GM19238 (cell line): ENCODE measurements around the gene ADGRL3.

ENCODE experiments used
- DNase-seq: peaks from one replicate; pipeline ENCODE4 v3.0.0; 2011; ENCODE audit warnings: low spot score; ENCODE audit not compliant: insufficient read length

ADGRL3 gene

DNA sequence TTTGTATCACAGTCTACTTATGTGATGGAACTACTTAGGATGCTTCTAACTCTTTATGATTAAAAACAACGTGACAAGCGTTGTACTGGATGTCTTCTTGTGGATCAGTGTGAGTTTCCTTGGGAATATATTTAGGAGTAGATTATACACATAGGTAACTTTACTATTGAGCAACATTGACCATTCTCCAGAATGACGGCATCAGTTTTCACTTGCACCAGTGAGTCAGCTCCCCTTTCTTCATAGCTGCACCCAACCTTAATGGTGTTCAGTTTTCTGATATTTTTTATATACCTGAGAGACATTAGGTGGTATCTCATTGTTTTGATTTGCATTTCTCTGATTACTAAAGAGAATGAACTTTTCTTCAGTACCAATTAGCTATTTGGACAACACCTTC lies 343.9 kb downstream of the ADGRL3 start:
- no peak for DNase-seq

DNA sequence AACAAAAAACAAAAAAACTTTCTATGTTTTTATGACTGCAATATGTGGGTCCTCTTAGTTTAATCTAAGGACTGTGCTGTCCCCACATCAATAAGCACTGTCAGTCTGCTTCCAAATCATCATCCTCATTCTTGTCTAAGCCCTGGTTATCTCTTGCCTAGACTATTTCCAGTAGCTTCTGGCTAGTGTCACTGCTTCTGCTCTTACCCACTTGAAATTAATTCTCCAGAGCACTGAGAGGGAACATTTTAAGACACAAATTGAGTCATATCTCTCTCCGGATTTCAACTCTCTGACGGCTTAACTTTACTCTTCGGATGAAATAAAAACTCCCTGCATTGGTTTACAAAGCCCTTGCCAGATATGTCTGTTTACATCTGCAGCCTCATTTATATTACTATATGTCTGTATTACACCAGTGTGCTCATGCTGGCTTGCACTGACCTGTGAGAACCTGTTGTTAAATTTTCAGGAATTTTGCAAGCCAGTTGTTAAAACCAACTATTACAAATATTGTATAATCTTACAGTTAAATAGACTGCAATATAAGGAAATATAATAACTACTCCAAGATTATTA lies 345.9 kb downstream of the ADGRL3 start:
- no peak for DNase-seq

DNA sequence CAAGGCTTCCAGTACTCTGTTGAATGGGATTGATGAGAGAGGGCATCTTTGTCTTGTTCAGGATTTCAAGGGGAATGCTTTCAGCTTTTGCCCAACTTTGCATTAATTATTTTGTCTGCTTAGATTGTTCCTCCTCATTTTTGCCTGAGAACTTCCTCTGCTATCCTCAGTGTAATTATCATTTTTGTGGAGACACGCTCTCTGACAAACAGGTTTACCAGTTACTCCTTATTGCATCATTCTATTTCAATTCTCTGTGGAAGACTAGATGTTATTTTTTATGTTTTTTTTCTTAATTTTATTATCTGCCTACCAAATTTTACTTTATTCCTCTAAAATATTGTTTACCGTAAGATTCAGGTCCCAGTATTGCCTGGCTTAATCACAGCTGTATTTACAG lies 349.2 kb downstream of the ADGRL3 start:
- no peak for DNase-seq

DNA sequence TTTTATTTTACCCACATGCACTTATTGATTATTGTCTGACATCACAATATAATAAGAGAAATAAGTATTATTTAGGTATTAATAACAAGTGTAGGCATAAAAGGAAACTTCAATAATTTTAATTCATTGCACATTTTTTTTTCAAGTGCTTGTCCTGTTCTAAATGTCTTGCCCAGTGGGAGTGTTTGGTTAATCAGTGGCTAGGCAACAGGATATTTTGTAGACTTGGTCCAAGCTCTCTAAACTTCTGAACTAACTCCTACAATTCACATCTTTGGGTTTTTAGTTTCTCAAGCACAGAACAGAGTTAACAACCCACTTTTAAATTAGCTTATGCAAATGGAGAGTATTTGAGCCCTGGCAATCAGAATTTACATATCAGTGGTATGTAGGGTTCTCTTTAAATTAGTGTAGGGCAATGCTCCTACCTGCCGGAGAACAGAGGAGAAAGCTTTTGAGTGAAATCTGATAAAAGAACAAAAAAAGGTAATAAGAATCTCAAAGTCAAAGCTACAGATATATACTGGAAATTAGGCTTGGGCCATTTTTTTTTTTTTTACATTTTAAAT lies 353.5 kb downstream of the ADGRL3 start:
- no peak for DNase-seq

DNA sequence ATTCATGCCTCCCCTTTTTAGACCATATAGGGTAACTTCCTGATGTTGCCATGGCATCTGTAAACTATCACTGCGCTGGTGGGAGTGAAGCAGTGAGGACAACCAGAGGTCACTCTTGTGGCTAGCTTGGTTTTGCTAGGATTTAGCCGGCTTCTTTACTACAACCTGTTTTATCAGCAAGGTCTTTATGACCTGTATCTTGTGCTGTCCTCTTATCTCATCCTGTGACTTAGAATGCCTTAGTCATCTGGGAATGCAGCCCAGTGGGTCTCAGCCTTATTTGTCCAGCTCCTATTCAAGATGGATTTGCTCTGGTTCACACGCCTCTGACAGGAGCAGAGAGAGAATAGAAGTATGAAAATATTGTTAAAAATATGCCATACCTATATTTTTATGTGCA lies 355.7 kb downstream of the ADGRL3 start:
- no peak for DNase-seq

DNA sequence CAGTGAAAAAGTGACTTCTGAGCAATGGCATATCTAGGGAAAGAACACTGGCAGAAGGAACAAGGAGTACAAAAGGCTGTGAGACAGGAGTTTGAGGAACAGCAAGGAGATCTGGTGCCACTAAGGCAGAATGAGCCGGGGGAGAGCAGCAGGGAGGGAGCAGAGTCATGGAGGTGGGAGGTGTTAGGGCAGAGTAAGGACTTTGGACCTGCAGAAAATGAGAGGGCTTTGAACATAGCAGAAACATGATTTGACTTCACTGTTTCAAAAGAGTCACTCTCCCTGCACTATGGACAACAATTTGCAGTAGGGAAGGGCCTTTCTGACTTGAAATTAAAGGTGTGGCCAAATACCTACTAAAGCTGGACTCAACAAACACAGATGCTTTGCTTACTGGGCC lies 356.2 kb downstream of the ADGRL3 start:
- DNase-seq: no peak

DNA sequence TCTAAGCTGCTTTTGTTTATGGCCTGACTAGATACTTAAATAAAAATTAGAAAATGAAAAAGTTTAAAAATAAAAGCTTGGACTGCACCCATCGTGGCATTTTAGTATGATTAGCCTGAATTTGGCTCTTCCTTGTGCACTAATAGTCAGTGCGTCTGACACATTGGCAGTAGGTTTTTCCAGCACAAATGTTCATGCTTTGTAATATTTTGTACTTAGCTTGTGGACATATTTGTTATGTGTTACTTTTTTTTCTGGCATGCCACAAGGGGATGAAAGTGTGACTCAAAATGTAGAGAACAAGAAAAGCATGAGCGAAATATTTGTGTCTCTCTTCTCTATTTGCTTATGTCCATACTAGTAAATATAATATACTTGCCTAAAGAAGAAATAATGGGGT lies 359.3 kb downstream of the ADGRL3 start:
- DNase-seq: no peak

DNA sequence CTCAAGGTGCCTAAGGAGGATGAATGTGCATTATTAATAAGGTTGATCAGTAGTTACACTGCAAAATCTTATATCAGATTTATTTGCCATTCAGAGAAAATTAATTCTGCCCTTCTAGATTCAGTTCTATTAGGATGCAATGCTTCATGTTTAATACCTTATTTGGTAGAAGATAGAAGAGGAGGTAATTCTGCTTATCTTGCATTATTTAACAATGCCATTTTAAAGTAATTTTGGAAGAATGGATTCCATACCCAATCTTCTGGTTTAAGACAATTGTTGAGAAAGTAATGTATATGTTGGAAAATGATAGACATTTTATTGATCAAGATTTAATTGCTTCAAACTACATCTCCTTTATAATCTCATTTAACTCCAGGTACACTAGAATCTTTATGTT lies 360.9 kb downstream of the ADGRL3 start:
- no peak for DNase-seq

DNA sequence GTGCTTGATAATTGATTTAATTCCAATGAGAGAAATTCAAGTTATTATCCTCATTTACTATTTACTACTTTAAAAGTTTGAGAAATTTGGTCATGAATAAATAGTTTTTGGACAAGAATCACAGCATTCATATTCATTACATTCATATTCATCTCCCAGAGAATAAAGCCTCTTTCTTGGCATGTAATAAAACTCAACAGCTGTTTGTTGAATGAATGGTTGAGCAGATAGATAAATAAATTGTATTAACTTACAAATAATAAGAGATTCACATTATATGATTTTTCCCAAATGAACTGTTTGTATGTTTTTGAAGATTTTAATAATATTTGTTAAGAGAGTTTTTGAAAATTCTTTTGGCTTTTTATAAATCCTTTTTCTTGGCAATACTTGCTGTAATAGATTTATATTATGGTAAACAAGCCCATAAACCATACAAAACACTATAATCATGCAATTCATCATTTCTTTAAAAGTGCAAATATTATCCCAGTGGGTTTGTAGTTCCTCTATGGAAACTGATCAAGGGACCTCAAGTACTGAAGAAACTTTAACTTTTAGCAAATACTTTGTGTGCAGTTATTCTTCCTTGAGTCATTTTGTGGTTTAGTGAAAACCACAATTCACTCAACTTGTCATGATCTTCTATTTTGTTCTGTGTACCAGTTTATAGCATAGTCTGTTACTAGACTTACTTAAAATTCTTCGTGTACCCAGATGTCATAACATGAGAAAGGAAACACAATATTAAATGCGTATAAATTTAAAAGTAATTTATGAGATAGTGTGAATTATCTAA lies 371.8 kb downstream of the ADGRL3 start:
- no peak for DNase-seq

DNA sequence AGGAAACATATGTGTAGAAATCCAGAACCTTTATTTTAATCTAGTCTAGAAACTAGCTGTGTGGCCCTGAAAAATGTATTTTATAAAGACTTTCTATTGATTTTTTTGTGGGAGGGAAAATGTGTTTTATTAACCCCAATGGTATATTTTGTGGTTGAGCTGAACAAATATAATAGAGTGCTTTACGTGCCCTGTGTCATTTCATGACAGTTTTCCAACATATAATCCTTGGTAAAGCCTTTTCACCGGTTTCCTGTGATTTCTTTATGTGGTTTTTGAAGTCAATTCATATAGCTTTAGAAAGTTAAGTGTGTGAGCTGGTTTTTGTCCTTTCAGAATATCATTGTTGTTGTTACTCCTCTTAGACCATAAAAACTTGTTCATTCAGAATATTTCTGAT lies 375.7 kb downstream of the ADGRL3 start:
- no peak for DNase-seq

DNA sequence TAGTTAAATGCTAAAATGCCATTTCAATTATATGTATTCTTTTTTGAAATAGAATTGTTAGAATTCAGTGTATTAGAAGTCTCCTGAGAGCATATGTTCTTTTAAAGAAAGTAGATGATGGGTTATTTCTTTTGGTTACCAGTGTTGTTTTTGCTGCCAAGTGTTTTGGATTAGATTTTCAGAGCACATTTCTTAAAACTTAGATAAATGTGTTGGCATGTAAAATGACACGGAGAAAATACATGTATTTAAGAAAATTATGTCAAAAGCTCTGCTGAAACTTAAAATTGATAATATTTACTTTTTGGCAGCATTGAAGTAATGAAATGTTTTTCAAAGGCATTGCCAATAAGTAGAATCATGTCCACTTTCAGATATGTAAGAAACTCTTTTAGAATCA lies 379.7 kb downstream of the ADGRL3 start:
- DNase-seq: no peak

DNA sequence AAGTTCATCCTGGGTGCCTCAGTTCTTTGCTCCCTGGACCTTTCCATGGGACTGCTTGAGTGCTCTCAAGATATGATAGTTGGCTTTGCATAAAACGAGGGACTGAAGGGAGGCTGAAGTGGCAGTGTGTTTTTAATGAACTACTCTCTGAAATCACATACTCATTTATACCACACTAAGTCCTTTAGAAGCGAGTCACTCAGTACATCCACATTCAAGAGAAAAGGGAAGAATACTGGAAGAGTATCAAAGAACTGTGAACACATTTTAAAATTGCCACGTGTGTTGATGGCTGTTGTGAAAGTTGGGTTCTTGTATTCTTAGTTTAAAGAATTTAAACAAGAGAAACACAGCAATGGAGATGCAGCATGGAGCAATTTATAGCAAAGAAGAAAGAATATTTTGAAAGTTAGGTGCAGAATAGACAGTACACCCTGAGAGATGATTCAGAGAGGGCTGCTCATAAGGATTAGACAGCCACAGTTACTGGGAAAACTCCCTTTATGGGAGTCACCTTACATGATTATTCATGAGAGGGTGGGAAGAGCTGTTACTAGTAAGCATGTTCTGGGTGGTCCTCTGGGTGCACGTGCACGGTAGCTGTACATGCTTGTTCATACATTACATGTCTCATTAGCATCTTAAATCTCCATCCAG lies 380.7 kb downstream of the ADGRL3 start:
- DNase-seq: no peak

DNA sequence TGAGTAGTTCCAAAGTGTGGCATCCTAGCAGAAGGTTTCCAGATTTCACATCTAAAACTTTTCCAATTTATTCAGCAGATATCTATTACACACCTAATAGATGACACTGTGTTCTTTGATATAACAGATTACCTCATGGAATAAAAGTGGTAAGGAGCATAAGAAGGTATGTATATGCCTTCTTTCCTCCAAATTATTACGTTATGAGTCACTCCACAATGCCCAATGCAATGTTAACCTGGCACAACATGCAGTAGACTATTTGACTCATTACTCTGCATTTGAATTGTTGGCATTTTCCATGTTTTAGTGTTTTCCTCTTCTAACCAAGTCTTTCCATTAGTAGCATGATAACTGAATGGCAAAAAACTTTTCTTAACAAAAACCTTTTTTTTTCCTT lies 383.6 kb downstream of the ADGRL3 start:
- no peak for DNase-seq

DNA sequence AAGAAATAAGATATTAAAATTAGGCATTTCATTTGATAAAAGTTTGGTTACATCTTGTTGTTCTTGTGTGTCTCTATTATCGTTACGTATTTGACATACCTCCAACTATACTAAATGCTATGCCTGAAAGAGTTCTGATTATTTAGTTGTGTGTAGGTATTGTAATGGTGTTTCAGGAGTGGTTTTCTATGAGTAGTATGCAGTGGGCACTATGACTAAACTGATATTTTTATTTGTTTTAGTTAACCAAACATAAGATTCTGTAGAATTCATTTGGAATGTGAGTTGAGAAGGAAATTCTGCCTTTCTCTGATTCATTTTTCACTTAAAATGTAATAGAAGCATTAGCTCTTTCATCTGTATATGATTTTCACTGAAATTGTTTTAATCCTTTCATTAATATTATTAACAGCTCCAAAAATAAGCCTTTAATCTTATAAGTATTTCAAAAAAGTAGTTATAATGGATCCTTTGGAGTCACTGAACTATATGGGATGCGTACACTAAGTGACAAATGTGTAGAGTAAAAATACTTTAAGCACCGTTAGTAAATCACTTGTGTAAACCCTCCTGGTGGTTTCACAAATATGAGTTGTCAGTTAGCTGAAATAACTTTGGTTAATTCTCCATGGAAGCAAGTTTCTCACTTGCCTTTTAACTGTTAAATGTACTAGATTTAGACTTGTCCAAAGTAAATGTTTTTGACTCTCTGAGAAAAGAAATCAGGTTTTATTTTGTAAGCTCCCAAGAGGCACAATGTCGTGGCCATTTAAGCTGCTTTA lies 388.7 kb downstream of the ADGRL3 start:
- no peak for DNase-seq

DNA sequence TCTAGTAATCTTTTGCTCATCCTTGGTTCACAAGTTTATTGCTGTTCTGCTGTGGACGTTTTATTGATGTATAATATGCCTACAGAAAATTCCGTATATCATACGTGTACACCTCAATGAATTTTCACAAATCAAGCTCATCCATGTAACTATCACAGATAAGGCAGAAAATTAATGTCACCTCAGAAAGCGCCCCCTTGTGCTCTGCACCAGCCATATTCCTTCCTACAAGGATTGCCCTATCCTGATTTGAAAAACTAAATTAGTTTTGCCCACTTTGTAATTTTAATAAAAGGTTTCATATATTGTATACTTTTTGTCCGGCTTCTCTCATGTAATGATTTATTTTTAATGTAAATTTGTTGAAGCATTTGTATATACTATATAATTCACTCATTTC lies 390.8 kb downstream of the ADGRL3 start:
- DNase-seq: no peak

DNA sequence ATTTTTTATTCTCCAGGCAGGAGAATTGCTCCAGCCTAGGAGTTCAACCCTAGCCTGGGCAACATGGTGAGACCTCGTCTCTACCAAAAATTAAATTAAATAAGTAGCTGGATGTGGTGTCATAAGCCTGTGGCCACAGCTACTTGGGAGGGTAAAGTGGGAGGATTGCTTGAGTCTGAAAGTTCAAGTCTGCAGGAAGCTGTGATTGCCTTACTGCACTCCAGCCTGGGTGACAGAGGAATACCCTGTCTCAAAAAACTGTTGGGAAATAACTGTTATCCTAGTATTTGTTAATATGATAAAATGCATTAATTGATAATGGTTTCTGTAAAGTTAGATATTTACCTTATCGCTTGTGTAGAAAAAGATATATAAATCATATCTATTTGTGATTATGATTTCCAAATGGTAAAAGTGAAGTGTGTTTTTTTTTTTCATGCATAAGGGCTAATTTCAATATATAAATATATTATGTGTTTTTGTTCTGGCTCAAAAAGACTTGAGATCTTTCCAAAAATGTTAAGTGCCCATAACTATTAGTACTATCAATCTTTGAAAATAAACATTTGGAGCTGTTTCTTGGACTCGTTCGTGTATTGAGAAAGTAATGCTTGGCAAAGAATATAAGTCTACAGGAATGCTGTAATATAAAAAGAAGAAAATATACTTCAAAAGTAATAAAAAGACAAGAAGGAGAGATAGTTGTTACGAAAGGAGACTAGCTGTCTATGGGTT lies 396.6 kb downstream of the ADGRL3 start:
- no peak for DNase-seq

DNA sequence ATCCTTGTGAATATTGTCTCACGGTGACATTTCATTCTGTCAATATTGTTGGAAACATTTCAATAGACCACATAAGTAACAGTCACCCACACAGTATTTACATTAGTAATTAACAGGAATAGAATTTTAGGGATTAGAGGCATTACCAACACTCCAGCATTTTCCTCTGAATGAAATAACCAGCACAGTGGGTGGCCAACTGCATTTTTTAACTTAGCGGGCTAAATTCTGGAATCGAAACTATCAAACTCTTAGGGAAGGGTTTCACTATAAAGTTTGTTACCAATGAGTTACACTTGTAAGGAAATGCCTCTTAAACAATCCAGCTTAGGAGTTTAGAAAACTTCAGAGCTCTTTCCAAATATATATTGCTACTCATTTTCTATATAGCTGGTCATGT lies 403.0 kb downstream of the ADGRL3 start:
- no peak for DNase-seq

DNA sequence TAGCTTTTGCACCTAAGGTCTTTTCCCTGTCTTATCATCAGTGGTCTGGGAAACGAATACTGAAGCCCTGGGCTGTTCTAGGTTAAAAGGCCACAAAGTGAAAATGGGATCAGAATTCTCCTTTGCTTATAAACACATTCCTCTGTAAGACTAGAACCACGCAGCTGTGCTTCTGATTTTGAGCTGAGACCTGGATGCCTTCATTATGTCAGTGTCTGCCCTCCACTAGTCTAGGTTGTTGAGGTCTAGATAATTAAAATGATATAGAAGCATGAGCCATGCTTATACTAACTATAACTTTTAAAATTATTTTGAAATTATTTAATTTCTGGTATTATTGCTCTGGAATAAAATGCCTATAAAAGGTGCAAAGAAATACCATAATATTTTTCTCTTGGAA lies 403.9 kb downstream of the ADGRL3 start:
- no peak for DNase-seq

DNA sequence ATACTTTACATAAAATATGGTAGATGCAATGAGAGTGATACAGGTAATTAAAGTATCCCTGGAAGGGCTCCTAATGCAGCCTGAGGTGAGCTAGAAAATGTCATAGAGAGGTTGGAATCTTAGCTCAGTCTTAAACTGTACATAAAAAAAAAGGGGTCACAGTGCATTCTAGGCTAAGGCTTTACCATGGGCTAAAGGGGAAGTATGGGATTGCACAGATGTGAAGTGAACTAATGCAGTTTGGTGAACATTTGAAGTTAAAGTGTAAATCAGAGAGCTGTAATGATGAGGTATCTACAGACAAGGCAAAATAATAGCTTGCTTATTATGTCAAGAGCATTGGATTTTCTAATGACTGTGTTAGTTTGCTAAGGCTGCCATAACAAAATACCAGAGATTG lies 405.9 kb downstream of the ADGRL3 start:
- DNase-seq: no peak

DNA sequence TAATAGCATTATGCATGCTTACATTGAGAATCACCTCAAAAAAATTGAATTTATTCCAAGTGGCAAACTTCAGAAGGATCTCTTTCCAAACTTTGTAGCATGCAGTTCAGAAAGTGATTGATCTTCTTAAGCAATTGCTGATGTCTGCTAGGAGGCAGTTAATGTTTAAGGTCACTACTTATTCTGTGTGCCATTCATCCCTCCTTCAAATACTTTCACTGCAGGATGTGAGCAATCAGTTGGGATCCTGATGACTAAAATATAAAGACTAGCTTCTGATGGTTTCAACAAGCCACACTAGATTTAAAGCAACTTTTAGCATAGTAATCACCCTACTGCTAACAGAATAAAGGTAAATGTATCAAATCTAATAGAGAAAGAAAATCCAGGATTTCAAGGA lies 414.1 kb downstream of the ADGRL3 start:
- no peak for DNase-seq

DNA sequence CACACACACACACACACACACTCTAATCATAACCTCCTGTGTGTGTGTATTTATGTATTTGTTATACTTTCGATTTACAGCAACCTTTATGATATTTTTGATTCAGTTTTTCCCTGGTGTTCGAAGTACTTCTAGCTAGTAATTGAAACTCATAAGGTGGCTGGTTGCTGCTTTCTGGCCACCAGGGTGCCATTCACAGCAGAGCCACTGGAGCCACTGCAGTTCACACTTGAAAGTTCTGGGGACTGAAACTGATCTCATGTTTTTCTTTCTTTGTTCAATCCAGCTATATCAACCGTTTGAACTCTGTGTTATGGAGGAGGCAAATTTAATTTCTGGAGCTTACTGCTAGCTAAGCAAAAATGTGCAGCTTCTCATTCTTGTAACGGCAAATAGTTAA lies 419.4 kb downstream of the ADGRL3 start:
- DNase-seq: no peak
